ENCODE data around the gene FMNL3. TPM values are rescaled to one million over a fixed set of nuclear protein-coding genes. Genes with fewer than 3 reads are reported as not detected.

FMNL3 gene
- total and polyA plus RNA-seq, 2 of the 8 experiments (the other 6 are each of a cell fraction or from before 2014, with no cell fraction given) = 8.6 to 29.0 TPM

DNA sequence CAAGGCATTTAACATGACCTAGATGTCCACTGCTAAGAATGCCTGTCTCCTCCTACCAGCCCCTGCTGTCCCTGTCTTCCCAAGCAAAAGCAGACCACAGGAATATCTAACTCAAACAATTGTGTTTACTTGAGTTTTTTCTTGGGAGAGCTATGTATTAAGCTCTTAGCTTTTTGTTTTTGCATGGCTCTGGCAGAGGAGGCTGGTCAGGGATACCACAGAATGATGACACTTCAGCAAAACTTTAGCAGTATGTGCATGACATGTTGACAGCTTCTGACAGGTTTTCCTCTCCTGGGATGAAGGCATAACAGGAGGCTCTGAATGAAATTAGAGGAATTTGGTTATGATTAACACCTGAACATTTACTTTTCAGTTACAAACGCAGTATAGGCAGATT is 41.1 kb upstream of the FMNL3 start:
- TF ChIP-seq POLR2A (IDR thresholded peaks at IDR 0.05; ENCODE audit: control extremely low read depth in 1 of 2, low read depth in 2 of 2, low read length in 2 of 2) = 0 out of 3 replicates have a peak, but pooled peaks of 1 of the 2 experiments have one; percentile 33
- no peak for TF ChIP-seq RAD21 (IDR thresholded peaks at IDR 0.05 in 1 of 2, conservative IDR thresholded peaks at IDR 0.05 in 1 of 2; ENCODE audit: low read depth in 2 of 2, low read length in 2 of 2)
- POLR2A ChIA-PET (ENCODE audit: partially characterized antibody) = interaction anchor here (1.3 to 2.5 kb wide), 4 partner anchors 9 to 49 kb away, joined by 4 to 11 read pairs (median 6); no protein-coding TSS in a partner anchor
- peaks cover 0 to 7% (median 3%) of the 10 kb centered on the region in 4 experiments; a peak in 4 of 7 replicates for H3K4me1 ChIP-seq (replicated peaks in 1 of 4; ENCODE audit: control insufficient read depth in 3 of 4, insufficient read depth in 4 of 4, low read length in 3 of 4)

More for the DNA sequence above, 41.1 kb upstream of the FMNL3 start:
- Histone ChIP-seq H3K36me3 (ENCODE audit: control insufficient read depth in 2 of 4, insufficient read depth in 4 of 4, low read length in 3 of 4) (peaks cover 6 to 20% (median 8%) of the 10 kb centered on the region in 4 experiments; a peak in 7 of 8 replicates), H4K20me1 (replicated peaks in 1 of 2; ENCODE audit: control insufficient read depth in 1 of 2, insufficient read depth in 2 of 2, low read length in 2 of 2) (peaks cover 40 to 44% of the 10 kb centered on the region in 2 experiments), H3K14ac (ENCODE audit: insufficient read length) (no peak overlapping the region), H2AK5ac (ENCODE audit: low read depth, low read length) (no peak overlapping the region), H2BK5ac (ENCODE audit: low read depth, low read length) (no peak overlapping the region), H3K27ac (ENCODE audit: low read depth, low read length) (no peak overlapping the region), H3K9ac (replicated peaks in 1 of 4; ENCODE audit: extremely low read depth in 1 of 4, low read depth in 3 of 4, low read length in 3 of 4) (no peak overlapping the region), H2BK120ac (replicated peaks; ENCODE audit: low read depth, low read length) (no peak overlapping the region), H2BK20ac (ENCODE audit: low read length) (no peak overlapping the region), H3K56ac (replicated peaks; ENCODE audit: insufficient read length, low read depth, low read length) (no peak overlapping the region), H3K23ac (ENCODE audit: insufficient read length) (no peak overlapping the region), H3K4me2 (ENCODE audit: insufficient read depth in 1 of 2, low read depth in 2 of 2, low read length in 2 of 2) (no peak overlapping the region; a peak in 1 of 4 replicates), H3K9me3 (ENCODE audit: insufficient read depth in 2 of 2, low read depth in 1 of 2, low read length in 1 of 2) (no peaks in the 10 kb centered on the region), H3K4me3 (ENCODE audit: extremely low read depth in 1 of 4, insufficient read depth in 2 of 4, low read depth in 3 of 4, low read length in 4 of 4) (no peak overlapping the region), H3K79me1 (ENCODE audit: low read depth, low read length) (peaks cover 8% of the 10 kb centered on the region), H3K79me2 (ENCODE audit: control insufficient read depth in 1 of 2, insufficient read depth in 2 of 2, low read length in 2 of 2) (peaks cover 48 to 99% of the 10 kb centered on the region in 2 experiments), H4K91ac (replicated peaks; ENCODE audit: insufficient read length, low read length) (no peak overlapping the region), H3K23me2 (ENCODE audit: low read depth, low read length) (no peaks in the 10 kb centered on the region), H2AFZ (ENCODE audit: low read length) (no peak overlapping the region), H4K8ac (ENCODE audit: extremely low read depth, insufficient read depth, low read length) (no peak overlapping the region), H3K4ac (replicated peaks; ENCODE audit: insufficient read length, low read depth, low read length) (no peak overlapping the region), H2BK12ac (ENCODE audit: low read depth, low read length) (no peak overlapping the region), H2BK15ac (ENCODE audit: low read length) (no peak overlapping the region), H4K5ac (ENCODE audit: insufficient read length, low read depth, low read length) (no peak overlapping the region), H3K18ac (ENCODE audit: extremely low read depth, low read length) (no peak overlapping the region), H3K27me3 (replicated peaks in 1 of 4; ENCODE audit: control insufficient read depth in 3 of 4, extremely low read depth in 1 of 4, insufficient read depth in 3 of 4, low read length in 3 of 4) (no peaks in the 10 kb centered on the region; a peak in 1 of 7 replicates)
- DNase-seq (ENCODE audit: low read depth in 1 of 2, low spot score in 2 of 2) (no peak), FAIRE-seq (no peak)
- 58% methylated on average over 1 of the region's 1 CpG; no CpG with 5 or more reads in 1 of the 2 experiments for WGBS, 2 experiments (ENCODE audit: extremely low coverage in 1 of 2, insufficient coverage in 1 of 2, insufficient read length in 1 of 2, insufficient replicate concordance in 2 of 2, low coverage in 1 of 2, low lambda C conversion rate in 2 of 2, missing lambda C conversion rate in 1 of 2)
- CTCF ChIA-PET (ENCODE audit: partially characterized antibody) = interaction anchor here (0.7 to 3.2 kb wide), 10 partner anchors 15 to 194 kb away, joined by 3 to 18 read pairs (median 3); no protein-coding TSS in a partner anchor

Data from H1 (cell line).